PFSK-1 (cell line): Measurements from ENCODE around the gene KIAA0586. TPM values are rescaled to one million over a fixed set of nuclear protein-coding genes. Genes with fewer than 3 reads are reported as not detected.
A peak's percentile ranks its signal among the peaks of the same experiment; 100 is the strongest.

ENCODE experiments used
- FOXP2 ChIP-seq: optimal IDR thresholded peaks from 2 replicates; pipeline ENCODE3; 2011; ENCODE audit warnings: borderline replicate concordance, control low read depth, inconsistent platforms; ENCODE audit not compliant: insufficient read depth; ENCODE audit errors: extremely low read length, extremely low read depth
- POLR2AphosphoS5 ChIP-seq: IDR thresholded peaks from 2 replicates; pipeline ENCODE4 v1.6.1; 2012; ENCODE audit warnings: low read depth, mild to moderate bottlenecking, control low read depth, low read length, moderate library complexity
- REST ChIP-seq, 2 experiments: IDR thresholded peaks; 2 replicates each; pipeline versions ENCODE4 v1.6.1 to v1.8.0; 2011 to 2012; ENCODE audit warnings: low read depth in 2 of 2, low read length in 2 of 2, control low read depth in 1 of 2, inconsistent platforms in 1 of 2, mild to moderate bottlenecking in 1 of 2, moderate library complexity in 1 of 2; ENCODE audit not compliant: insufficient read depth in 1 of 2
- SIN3A ChIP-seq: IDR thresholded peaks from 2 replicates; pipeline ENCODE4 v1.6.1; 2012; ENCODE audit warnings: mild to moderate bottlenecking, low read length, moderate library complexity, borderline replicate concordance; ENCODE audit not compliant: insufficient read depth
- TAF1 ChIP-seq: IDR thresholded peaks from 2 replicates; pipeline ENCODE4 v1.6.1; 2012; ENCODE audit warnings: low read length, control low read depth, borderline replicate concordance; ENCODE audit not compliant: insufficient read depth
- polyA plus RNA-seq: library from polyadenylated mRNA; unstranded; fragments of >200 nt; gene quantifications from one replicate; pipeline ENCODE4 v1.2.1, GENCODE V29; 2012; ENCODE audit warnings: low read depth, missing spikeins; ENCODE audit not compliant: insufficient read length

Gene KIAA0586
- 6.4 TPM for polyA plus RNA-seq

- peak; percentile 62; the same call in 1 of the 2 replicates for TF ChIP-seq SIN3A
- TF ChIP-seq POLR2AphosphoS5: peak; percentile 60; the same call in 1 of the 2 replicates
- peak; percentile 95 for TF ChIP-seq FOXP2
- 0 out of 4 replicates have a peak, but pooled peaks of 1 of the 2 experiments have one; percentile 5 for TF ChIP-seq REST (IDR thresholded peaks at IDR 0.05; ENCODE audit: insufficient read depth in 1 of 2, low read depth in 2 of 2, low read length in 2 of 2)
- peak; percentile 35; the same call in 1 of the 2 replicates for TF ChIP-seq TAF1
These were observed at the start of gene KIAA0586, which contains the start of gene TIMM9 for GRCh38 chr14:58427281-58428117. Gene KIAA0586 (plus strand): TSS chr14:58427719. CDS start chr14:58428265, 546 bp downstream. Gene TIMM9 (minus strand): TSS chr14:58427531. CDS start chr14:58411945, 15,586 bp downstream.

- TF ChIP-seq POLR2AphosphoS5: no peak
- no peak for TF ChIP-seq FOXP2
- no peak for TF ChIP-seq REST (IDR thresholded peaks at IDR 0.05; ENCODE audit: insufficient read depth in 1 of 2, low read depth in 2 of 2, low read length in 2 of 2)
- no peak for TF ChIP-seq TAF1
- TF ChIP-seq SIN3A: no peak
These were observed 36.7 kb upstream of the KIAA0586 start for GRCh38 chr14:58390830-58391229.

GRCh38 chr14:58395562-58395811 is 32.0 kb upstream of the KIAA0586 start:
- TF ChIP-seq FOXP2: no peak
- no peak for TF ChIP-seq REST (IDR thresholded peaks at IDR 0.05; ENCODE audit: insufficient read depth in 1 of 2, low read depth in 2 of 2, low read length in 2 of 2)
- TF ChIP-seq POLR2AphosphoS5: no peak
- TF ChIP-seq SIN3A: no peak
- no peak for TF ChIP-seq TAF1

- TF ChIP-seq SIN3A (no peak), REST (IDR thresholded peaks at IDR 0.05; ENCODE audit: insufficient read depth in 1 of 2, low read depth in 2 of 2, low read length in 2 of 2) (no peak), POLR2AphosphoS5 (no peak), FOXP2 (peak; percentile 46)
These were observed 31.4 kb upstream of the KIAA0586 start, which contains the start of gene TOMM20L for GRCh38 chr14:58395812-58396788. Gene TOMM20L (plus strand): TSS chr14:58395930. CDS start chr14:58395958, 28 bp downstream.
